Central memory CD8-positive, alpha-beta T cell (primary cell): ENCODE data around the gene GALNT9.
A peak's percentile ranks its signal among the peaks of the same experiment; 100 is the strongest.

Experiments used
- ATAC-seq: fragments of 150-1000 bp; cut with Tn5 transposase; replicated peaks from 2 replicates; pipeline ENCODE4 v1.10.0; 2022; ENCODE audit warnings: mild to moderate bottlenecking, moderate FRiP score, moderate number of reproducible peaks; ENCODE audit not compliant: poor library complexity, severe bottlenecking; ENCODE audit errors: extremely low read depth
- DNase-seq, 2 donors: peaks; one replicate each; pipeline ENCODE4 v3.0.0; 2021; ENCODE audit warnings: low spot score in 2 of 2
- H3K27ac Mint-ChIP-seq: one replicate; pipeline ENCODE4 v1.8.0; 2022; ENCODE audit warnings: low read depth, mild to moderate bottlenecking, moderate library complexity, mixed read lengths
- H3K27me3 Mint-ChIP-seq: one replicate; pipeline ENCODE4 v1.8.0; 2022; ENCODE audit warnings: mixed read lengths
- H3K36me3 Mint-ChIP-seq: one replicate; pipeline ENCODE4 v1.8.0; 2022; ENCODE audit warnings: mild to moderate bottlenecking, moderate library complexity, mixed read lengths; ENCODE audit not compliant: insufficient read depth
- H3K4me1 Mint-ChIP-seq: one replicate; pipeline ENCODE4 v1.8.0; 2022; ENCODE audit warnings: mixed read lengths
- H3K4me3 Mint-ChIP-seq: one replicate; pipeline ENCODE4 v1.8.0; 2022; ENCODE audit warnings: mild to moderate bottlenecking, moderate library complexity, mixed read lengths
- H3K9me3 Mint-ChIP-seq: one replicate; pipeline ENCODE4 v1.8.0; 2022; ENCODE audit warnings: mixed read lengths

GALNT9 gene

DNA sequence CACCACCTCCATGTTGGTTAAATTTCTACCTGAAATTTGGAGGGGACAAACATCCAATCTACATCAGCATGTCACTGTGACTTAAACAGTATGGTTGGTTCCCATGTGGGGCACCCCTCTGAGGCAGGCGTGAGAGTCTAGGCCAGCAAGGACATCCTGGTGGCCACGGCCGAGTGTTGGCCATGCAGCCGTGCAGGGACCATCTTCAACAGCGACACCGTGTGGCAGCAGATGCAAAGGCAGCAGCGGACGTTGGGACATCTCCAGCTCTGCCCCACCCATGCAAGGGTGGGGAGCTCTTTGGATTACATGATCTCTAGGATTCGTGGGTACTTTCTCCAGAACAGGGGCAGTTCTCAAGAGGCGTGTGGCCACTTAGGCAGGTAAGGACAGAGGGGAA is 135.3 kb downstream of the GALNT9 start:
- peaks cover 20% of the 10 kb centered on the region for H3K4me1 Mint-ChIP-seq
- peaks cover 4% of the 10 kb centered on the region for H3K36me3 Mint-ChIP-seq
- H3K27me3 Mint-ChIP-seq, result no peaks in the 10 kb centered on the region
- ATAC-seq (no peak), DNase-seq (no peak)
- H3K4me3 Mint-ChIP-seq, result no peak overlapping the region
- peaks cover 10% of the 10 kb centered on the region for H3K9me3 Mint-ChIP-seq
- H3K27ac Mint-ChIP-seq, result no peak overlapping the region

DNA sequence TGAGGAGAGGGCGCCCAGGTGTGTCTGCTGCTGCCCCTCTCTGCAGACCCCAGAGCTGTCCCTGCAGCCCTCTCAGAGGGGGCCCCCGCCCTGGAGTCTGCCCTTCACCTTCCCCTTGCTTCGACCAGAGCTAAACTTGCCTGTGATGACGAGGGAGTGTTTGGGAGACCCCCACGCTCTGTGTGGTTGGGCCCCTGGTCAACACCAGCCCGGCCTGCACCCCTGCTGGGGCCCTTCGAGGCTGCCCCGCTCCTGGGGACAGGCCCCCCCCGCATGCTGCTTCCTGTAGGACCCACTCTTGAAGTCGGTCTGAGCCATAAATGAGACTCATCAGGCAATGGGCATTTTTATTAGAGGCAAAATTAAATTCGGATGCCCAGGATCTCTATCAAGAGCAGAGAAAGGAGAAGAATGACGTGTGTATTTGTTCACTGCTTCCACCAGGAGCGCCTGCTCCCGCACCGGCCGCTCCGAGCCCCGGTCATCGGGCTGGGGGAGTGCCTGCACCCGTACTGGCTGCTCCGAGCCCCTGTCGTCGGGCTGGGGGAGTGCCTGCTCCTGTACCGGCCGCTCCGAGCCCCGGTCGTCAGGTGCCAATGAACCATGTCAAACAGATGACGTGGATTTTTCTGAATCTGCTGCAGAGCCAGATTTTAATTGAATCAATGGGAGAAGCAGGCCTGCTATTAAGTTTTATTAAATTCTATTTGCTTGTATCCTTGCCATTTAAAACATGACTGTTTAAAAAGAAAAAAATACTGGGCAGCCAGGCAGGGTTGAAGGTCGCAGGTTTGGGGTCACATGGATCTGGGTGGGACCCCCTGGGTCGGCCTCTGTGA is 137.5 kb downstream of the GALNT9 start:
- DNase-seq (no peak), ATAC-seq (no peak)
- no peak overlapping the region for H3K4me3 Mint-ChIP-seq
- H3K9me3 Mint-ChIP-seq, result peaks cover 10% of the 10 kb centered on the region
- peaks cover 10% of the 10 kb centered on the region for H3K36me3 Mint-ChIP-seq
- H3K4me1 Mint-ChIP-seq, result peaks cover 22% of the 10 kb centered on the region
- H3K27me3 Mint-ChIP-seq, result no peaks in the 10 kb centered on the region
- H3K27ac Mint-ChIP-seq, result no peak overlapping the region

DNA sequence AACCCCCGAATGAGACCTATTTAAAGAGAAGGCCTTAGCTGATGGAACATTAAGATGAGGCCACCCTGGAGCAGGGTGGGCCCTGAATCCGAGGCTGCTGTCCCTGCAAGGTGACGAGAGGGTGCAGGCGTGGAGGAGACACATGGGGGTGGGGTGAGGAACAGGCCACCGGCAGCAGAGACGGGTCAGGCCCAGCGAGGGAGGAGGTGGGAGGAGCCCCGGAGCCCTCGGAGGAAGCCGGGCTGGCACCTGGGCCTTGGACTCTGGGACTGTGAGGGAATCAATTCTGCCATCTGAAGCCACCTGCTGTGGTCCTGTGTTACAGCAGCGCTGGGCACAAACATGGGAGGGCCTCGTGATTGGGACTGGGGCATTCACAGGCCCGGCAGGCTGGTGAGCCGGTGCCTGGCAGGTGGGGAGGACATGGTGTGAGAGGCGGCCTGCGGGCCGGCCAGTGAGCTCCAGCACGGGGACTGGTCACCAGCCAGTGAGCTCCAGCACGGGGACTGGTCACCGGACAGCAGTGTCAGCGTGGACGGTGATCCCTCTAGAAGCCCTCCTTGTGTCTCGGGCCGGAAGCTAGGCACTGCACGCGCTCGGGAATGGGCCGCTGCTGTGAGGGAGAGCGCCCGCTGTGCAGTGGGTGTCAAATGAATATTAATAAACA is 138.4 kb downstream of the GALNT9 start:
- ATAC-seq (no peak), DNase-seq (no peak)
- Mint-ChIP-seq H3K36me3 (peaks cover 10% of the 10 kb centered on the region), H3K27me3 (no peaks in the 10 kb centered on the region), H3K9me3 (peaks cover 10% of the 10 kb centered on the region), H3K27ac (no peak overlapping the region), H3K4me3 (peak overlapping the region; percentile 91), H3K4me1 (peaks cover 32% of the 10 kb centered on the region)

DNA sequence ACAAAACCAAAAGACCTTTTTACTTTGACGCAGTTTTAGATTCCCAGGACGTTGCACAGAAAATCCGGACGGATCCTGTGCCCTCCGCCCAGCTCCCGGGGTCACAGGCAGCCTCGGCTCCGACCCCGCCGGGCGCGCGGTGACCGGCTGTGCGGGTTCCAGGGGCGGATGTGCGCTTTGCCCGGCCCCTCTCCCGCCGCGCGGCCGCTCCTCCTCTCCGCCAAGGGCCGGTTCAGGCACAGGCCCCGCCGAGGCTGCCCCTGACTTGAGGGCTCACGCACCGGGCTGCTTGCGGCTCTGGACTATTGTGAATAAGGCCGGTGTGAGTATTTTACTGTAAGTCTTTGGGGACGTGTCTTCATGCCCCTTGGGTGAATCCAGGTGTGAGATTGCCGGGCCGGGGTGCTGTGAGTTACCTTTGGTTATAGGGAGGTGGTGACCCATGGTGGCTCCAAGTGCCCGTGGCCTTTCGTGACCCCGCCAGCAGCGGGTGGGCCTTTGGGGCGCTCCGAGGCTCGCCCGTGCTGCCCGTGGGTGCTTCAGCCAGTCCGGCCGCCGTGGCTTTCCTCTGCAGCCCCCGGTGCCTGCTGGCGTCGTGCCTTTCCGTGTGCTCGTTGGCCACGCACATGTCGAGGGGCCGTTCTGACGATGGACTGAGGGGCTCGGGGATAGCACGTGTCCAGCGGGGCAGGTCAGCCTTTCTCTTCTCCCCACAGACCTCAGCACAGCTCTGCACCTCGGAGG is 139.2 kb downstream of the GALNT9 start:
- H3K36me3 Mint-ChIP-seq, result peaks cover 10% of the 10 kb centered on the region
- peaks cover 38% of the 10 kb centered on the region for H3K4me1 Mint-ChIP-seq

DNA sequence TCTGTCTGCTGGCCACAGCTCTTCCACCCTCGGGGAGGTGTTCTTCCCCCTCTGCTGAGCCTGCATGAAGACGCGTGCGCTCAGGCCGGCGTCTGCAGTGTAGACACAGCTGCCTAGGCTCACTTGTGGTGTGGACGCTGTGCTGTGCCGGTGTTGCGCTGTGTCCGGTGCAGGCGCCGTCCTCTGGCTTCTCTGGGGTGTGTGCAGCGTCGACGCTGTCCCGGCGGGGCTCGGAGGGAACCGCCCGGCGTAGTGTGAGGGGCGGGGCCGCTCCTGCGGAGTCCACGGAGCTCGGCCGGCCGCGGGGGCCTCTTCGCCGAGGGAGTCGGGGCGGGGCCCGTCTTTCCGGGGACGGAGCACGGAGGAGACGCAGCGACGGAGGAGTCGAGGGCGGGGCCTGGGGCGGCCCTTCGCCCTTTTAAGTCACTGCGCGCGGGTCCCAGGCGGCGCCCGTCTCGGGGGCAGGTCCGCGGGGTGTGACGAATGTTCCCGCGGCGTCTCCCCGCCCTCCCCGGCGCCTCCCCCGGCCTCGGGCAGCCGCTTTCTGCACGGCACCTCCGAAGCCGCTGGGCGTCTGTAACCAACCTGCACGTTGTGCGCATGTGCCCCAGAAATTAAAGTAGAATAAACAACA is 139.9 kb downstream of the GALNT9 start:
- Mint-ChIP-seq H3K4me1 (peaks cover 38% of the 10 kb centered on the region), H3K9me3 (peaks cover 11% of the 10 kb centered on the region), H3K4me3 (peak overlapping the region; percentile 91), H3K36me3 (peaks cover 10% of the 10 kb centered on the region), H3K27me3 (no peaks in the 10 kb centered on the region), H3K27ac (peak overlapping the region; percentile 86)
- DNase-seq (peak; percentile 81 to 89), ATAC-seq (peak; percentile 92)

More for the DNA sequence above, 139.2 kb downstream of the GALNT9 start:
- DNase-seq (no peak), ATAC-seq (no peak)
- H3K27ac Mint-ChIP-seq, result peak overlapping the region; percentile 86
- no peaks in the 10 kb centered on the region for H3K27me3 Mint-ChIP-seq
- peaks cover 10% of the 10 kb centered on the region for H3K9me3 Mint-ChIP-seq
- peak overlapping the region; percentile 91 for H3K4me3 Mint-ChIP-seq

DNA sequence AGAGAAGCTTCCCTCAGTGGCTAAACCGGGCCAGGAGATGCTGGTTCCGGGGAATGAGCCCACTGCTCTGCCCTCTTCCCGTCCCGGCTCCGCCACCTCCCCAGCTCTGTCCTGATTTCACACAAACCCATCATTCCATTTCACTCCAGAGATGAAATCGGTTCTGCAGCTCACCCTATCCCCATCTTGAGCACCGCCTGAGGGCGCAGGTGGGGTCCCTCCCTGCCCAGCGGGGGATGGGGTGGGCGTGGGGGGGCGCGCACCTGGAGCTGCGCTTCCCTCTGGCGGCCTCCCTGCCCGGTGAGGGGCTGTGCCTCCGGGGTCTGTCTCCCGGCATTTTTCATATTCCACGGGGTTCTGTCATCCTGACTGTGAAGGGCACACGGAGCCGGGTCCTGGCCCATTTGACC is 140.5 kb downstream of the GALNT9 start:
- Mint-ChIP-seq H3K27ac (peak overlapping the region; percentile 86), H3K27me3 (no peaks in the 10 kb centered on the region), H3K4me3 (peak overlapping the region; percentile 91), H3K4me1 (peaks cover 38% of the 10 kb centered on the region), H3K9me3 (peaks cover 10% of the 10 kb centered on the region), H3K36me3 (peaks cover 12% of the 10 kb centered on the region)
- ATAC-seq (no peak), DNase-seq (no peak)

DNA sequence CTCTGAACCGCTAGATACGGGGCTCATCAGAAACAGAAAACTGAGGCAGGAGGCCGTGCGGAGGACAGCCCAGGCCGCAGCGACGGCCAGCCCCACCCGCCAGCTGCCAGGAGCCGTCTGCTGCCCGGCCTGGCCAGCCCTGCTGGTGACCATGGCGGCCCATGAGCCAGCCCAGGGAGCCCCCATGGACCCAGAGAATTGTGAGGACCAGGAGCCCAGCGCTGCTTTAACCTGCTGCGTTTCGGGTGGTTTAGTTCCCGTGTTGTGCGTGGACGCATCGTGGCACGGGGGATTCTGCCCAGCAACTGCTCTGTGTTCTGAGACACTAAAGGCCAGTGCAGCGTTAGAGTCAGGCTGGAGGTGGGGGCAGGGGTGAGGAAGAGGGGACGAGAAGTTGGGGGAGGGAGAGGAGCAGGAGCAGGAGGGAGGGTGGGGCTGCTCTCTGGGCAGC is 140.9 kb downstream of the GALNT9 start:
- Mint-ChIP-seq H3K4me3 (peak overlapping the region; percentile 91), H3K27ac (no peak overlapping the region), H3K9me3 (peaks cover 8% of the 10 kb centered on the region), H3K27me3 (no peaks in the 10 kb centered on the region), H3K4me1 (peaks cover 38% of the 10 kb centered on the region), H3K36me3 (peaks cover 13% of the 10 kb centered on the region)
- DNase-seq, result no peak
- ATAC-seq, result no peak

DNA sequence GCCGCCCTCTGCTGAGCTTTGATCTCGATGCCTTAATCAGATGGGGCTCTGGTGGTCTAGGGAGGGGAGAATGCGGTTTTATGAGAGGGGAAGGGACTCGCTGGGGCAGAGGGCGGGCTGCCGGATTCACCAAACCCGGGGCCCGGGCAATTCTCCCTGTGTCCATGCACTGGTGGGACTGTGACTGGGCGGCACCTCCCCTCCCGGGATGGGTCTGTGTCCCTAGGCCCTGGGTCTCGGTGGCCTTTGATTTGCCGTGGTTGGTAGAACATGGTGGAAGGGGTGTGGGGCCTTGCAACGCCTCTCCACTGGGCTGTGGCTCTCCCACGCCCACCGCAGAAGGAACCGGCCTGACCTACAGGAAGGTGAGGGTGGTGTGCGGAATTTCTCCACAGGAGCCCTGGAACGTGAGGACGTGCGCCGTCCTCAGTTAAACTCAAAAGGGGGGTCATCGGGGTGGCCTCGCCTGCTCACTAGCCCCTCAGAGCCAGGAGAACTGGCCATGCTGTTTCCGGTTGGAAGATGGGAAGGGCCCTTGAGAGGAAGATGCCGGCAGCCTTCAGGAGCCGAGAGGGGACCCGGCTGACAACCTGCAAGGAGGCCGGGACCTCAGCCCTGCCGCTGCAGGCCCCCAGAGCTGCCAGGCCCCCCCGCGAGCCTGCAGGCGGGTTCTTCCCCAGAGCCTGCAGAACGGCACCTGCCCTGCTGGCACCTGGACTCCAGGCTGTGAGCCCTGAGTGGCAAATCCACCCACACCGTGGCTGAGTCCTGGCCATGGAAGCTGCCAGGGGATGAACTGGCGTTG is 141.5 kb downstream of the GALNT9 start:
- H3K9me3 Mint-ChIP-seq, result peaks cover 6% of the 10 kb centered on the region
- peaks cover 14% of the 10 kb centered on the region for H3K36me3 Mint-ChIP-seq
- DNase-seq (no peak), ATAC-seq (no peak)
- no peak overlapping the region for H3K27ac Mint-ChIP-seq
- peaks cover 38% of the 10 kb centered on the region for H3K4me1 Mint-ChIP-seq
- H3K4me3 Mint-ChIP-seq, result peak overlapping the region; percentile 91
- no peaks in the 10 kb centered on the region for H3K27me3 Mint-ChIP-seq

DNA sequence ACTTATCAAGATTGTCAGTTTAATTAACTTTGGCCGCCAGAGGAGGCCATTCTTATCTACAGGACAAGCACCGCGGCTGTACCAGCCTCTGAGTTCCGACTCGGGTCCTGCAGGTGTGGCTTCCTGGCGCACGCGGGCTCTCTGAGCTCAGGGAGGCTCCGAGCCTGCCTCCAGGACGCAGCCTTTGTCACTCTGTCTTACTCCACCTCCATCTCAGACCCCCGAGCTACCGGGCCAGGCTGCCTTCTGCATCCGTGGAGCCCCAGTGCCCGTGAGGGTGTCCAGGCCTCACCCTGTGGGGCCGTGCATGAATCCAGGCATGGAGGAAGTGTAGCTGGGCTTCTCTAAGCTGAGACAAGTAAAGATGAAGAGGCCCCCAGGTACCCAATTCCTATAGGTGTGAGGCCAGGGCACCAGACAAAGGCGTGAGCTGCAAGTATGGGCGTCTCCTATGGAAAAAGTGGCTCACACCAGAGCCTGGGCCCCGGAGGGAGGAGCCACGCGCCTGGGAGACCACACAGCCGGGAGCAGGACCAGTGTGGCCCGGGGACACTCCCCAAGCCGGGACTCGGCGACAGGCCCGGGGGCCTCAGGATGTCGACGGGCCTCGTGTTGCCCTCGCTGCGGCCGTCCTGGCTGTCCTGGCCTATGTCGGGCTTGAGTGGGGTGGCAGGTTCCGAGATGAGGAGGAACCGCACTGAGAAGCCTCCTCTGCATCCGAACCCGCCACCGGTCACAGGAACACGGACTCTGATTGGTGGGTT is 142.3 kb downstream of the GALNT9 start:
- peak overlapping the region; percentile 82 for H3K27ac Mint-ChIP-seq
- H3K36me3 Mint-ChIP-seq, result peaks cover 14% of the 10 kb centered on the region
- DNase-seq, result no peak
- peaks cover 38% of the 10 kb centered on the region for H3K4me1 Mint-ChIP-seq
- peaks cover 6% of the 10 kb centered on the region for H3K9me3 Mint-ChIP-seq
- no peak for ATAC-seq
- H3K4me3 Mint-ChIP-seq, result peak overlapping the region; percentile 91
- no peaks in the 10 kb centered on the region for H3K27me3 Mint-ChIP-seq

DNA sequence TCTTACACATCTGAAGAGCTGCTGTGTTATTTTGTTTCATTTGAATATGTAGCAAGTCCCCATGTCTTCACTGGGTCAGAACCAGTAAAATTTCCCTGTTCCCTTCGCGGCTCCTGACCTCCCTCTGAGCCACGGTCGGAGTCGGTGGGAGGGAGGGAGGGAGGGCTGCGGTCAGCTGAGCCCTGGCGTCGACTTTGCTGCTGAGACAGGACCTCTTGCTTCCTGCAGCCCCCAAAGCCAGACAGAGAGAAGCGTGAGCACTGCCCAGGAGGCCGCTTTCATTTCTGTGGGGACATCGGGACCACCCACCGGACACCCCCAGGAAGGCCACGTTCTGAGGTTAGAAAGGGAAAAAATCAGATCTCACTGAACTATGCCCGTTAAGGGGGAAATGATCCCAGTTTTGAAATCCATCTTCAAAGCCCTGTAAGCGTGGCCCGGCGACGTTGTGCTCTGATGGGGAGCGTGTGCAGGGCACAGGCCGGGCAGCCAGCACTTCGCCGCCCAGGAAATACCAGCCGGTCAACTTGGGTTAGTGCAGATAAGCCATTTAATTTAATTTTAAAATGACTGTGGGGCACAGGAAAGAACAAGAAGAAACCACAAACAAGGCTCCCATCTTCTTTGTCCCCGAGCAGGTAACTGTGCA is 143.1 kb downstream of the GALNT9 start:
- peak overlapping the region; percentile 91 for H3K4me3 Mint-ChIP-seq
- H3K27ac Mint-ChIP-seq, result peak overlapping the region; percentile 82
- DNase-seq, result no peak
- no peak for ATAC-seq
- peaks cover 14% of the 10 kb centered on the region for H3K36me3 Mint-ChIP-seq
- peaks cover 38% of the 10 kb centered on the region for H3K4me1 Mint-ChIP-seq
- H3K27me3 Mint-ChIP-seq, result no peaks in the 10 kb centered on the region
- peaks cover 6% of the 10 kb centered on the region for H3K9me3 Mint-ChIP-seq

DNA sequence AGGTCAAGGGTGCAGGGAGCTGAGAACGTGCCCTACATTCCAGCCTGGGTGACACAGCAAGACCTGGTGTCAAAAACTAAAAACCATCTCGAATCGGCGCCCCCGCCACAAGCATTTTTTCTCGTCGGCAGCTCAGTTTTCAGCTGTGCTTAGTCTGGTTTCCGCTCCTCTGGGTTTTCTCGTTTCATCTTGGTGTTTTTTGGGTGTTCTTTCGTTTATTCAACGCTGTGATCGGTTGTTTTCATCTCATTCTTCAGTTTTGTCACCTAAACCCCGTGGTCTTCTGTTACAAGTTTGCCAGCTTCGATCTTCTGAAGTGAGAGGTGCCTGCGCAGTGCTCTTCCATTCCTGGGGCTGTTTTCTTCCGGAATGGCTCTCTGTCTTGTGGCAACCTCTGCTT is 143.7 kb downstream of the GALNT9 start:
- peak; percentile 25 for ATAC-seq
- Mint-ChIP-seq H3K36me3 (peaks cover 14% of the 10 kb centered on the region), H3K27ac (peak overlapping the region; percentile 82), H3K4me3 (peak overlapping the region; percentile 91), H3K27me3 (no peaks in the 10 kb centered on the region), H3K9me3 (peaks cover 6% of the 10 kb centered on the region), H3K4me1 (peaks cover 33% of the 10 kb centered on the region)
- no peak for DNase-seq
